Measurements from ENCODE around the gene ATG13. TPM values are rescaled to one million over a fixed set of nuclear protein-coding genes. Genes with fewer than 3 reads are reported as not detected.

ATG13 gene
- total and polyA plus RNA-seq, 2 of the 4 experiments (the other 2 are of a cell fraction) = 43.0 to 49.7 TPM

GRCh38 chr11:46718155-46719019 lies 101.0 kb downstream of the ATG13 start:
- Histone ChIP-seq H3K56ac (ENCODE audit: extremely low read depth, insufficient read depth, low read length) (no peak overlapping the region), H2BK5ac (ENCODE audit: low read depth, low read length, poor library complexity, severe bottlenecking) (no peak overlapping the region), H3K27ac (ENCODE audit: insufficient read depth, low read length) (no peak overlapping the region), H2BK20ac (ENCODE audit: low read depth, low read length) (peak overlapping the region; percentile 38), H3K4me1 (ENCODE audit: control insufficient read depth, insufficient read depth, low read length) (peaks cover 14% of the 10 kb centered on the region), H3K9ac (ENCODE audit: low read depth, low read length) (no peak overlapping the region), H2AFZ (replicated peaks; ENCODE audit: low read length, poor library complexity) (peak overlapping the region; percentile 87), H3K36me3 (ENCODE audit: control insufficient read depth, insufficient read depth, low read length) (no peaks in the 10 kb centered on the region), H2BK15ac (ENCODE audit: low read depth, low read length) (peak overlapping the region; percentile 19; the same call in 1 of the 3 replicates), H3K4me3 (ENCODE audit: insufficient read depth, low read depth, low read length) (no peak overlapping the region), H4K8ac (ENCODE audit: low read depth in 2 of 2, low read length in 2 of 2) (peak overlapping the region; percentile 3 to 69; a peak in 2 of 4 replicates), H3K4me2 (ENCODE audit: low read depth, low read length) (no peak overlapping the region), H4K91ac (ENCODE audit: insufficient read depth, low read depth, low read length) (peak overlapping the region; percentile 25; the same call in 1 of the 2 replicates), H3K9me3 (ENCODE audit: control insufficient read depth, insufficient read depth, low read length) (no peaks in the 10 kb centered on the region), H3K79me1 (ENCODE audit: low read depth in 1 of 2, low read length in 2 of 2) (peaks cover 0 to 9% of the 10 kb centered on the region in 2 experiments; a peak in 2 of 4 replicates), H3K18ac (ENCODE audit: low read depth, low read length) (peak overlapping the region; percentile 76; the same call in 1 of the 2 replicates), H3K14ac (replicated peaks; ENCODE audit: low read depth, low read length) (peak overlapping the region; percentile 85), H4K20me1 (ENCODE audit: insufficient read depth, low read length) (no peaks in the 10 kb centered on the region), H2BK120ac (ENCODE audit: low read depth, low read length) (peak overlapping the region; percentile 77), H3K27me3 (ENCODE audit: control insufficient read depth, insufficient read depth, low read length) (no peaks in the 10 kb centered on the region), H3K4ac (ENCODE audit: low read depth, low read length) (peak overlapping the region; percentile 78), H4K5ac (ENCODE audit: low read depth, low read length) (peak overlapping the region; percentile 98), H2AK5ac (ENCODE audit: low read depth, low read length) (peak overlapping the region; percentile 53), H2AK9ac (replicated peaks; ENCODE audit: low read depth, low read length, poor library complexity) (peak overlapping the region; percentile 69), H3K23ac (ENCODE audit: low read depth, low read length) (peak overlapping the region; percentile 65; the same call in 1 of the 2 replicates), H3K9me1 (ENCODE audit: insufficient read depth, low read length) (peaks cover 19% of the 10 kb centered on the region)
- no TSS peak for BruUV-seq (replicated peaks)
- TF ChIP-seq MAZ (IDR thresholded peaks at IDR 0.05; ENCODE audit: borderline replicate concordance, low read depth, low read length) = no peak
- TF ChIP-seq CHD1 (IDR thresholded peaks at IDR 0.05; ENCODE audit: low read depth, low read length) = no peak
- WGBS, 2 experiments (ENCODE audit: extremely low coverage in 2 of 2, insufficient read length in 1 of 2) = no CpG with 5 or more reads among the region's 11 CpGs
- POLR2A ChIA-PET (ENCODE audit: unreplicated experiment) = no interaction called here
- in situ Hi-C loops (cut with MboI; ENCODE audit: low sequenced_read_pairs) (no loop called here), dilution Hi-C loops (cut with HindIII; ENCODE audit: low sequenced_read_pairs, unreplicated experiment) (no loop called here), intact Hi-C loops (cut with micrococcal nuclease) (no loop called here)
- CTCF ChIA-PET = no interaction called here
- DNase-seq (no peak), ATAC-seq (ENCODE audit: low read depth) (peak; percentile 16; the same call in 1 of the 2 replicates)

Data from IMR-90 (cell line).